Measurements from ENCODE around the gene ECSCR. TPM values are rescaled to one million over a fixed set of nuclear protein-coding genes. Genes with fewer than 3 reads are reported as not detected.
"Not testable (repeated sequence)": the region's sequence is repeated elsewhere in the genome, so short reads cannot be mapped to it uniquely, and the experiment has no call there.

ECSCR gene
- 0.10 TPM in 1 of 2 replicates, not detected in the other for total RNA-seq (2014; rRNA removed; shearing (Covaris generic))

GRCh38 chr5:139462586-139463276, at the start of gene ECSCR:
Gene ECSCR (minus strand): TSS chr5:139462743. CDS start chr5:139462670, 73 bp downstream.
- DNase-seq (ENCODE audit: low spot score): no peak

- not testable (repeated sequence) for DNase-seq (ENCODE audit: low spot score)
Measured at GRCh38 chr5:139504722-139505121, 42.2 kb upstream of the ECSCR start.

GRCh38 chr5:139503879-139504278, 41.3 kb upstream of the ECSCR start:
- DNase-seq (ENCODE audit: low spot score): not testable (repeated sequence)

- DNase-seq (ENCODE audit: low spot score): not testable (repeated sequence)
Measured at GRCh38 chr5:139503036-139503817, 40.7 kb upstream of the ECSCR start.

- DNase-seq (ENCODE audit: low spot score): no peak
Measured at GRCh38 chr5:139501381-139501780, 38.8 kb upstream of the ECSCR start.

- no peak for DNase-seq (ENCODE audit: low spot score)
Measured at GRCh38 chr5:139495638-139496435, 33.3 kb upstream of the ECSCR start.

GRCh38 chr5:139494832-139495231, 32.3 kb upstream of the ECSCR start:
- no peak for DNase-seq (ENCODE audit: low spot score)

GRCh38 chr5:139494256-139494655, 31.7 kb upstream of the ECSCR start:
- DNase-seq (ENCODE audit: low spot score): no peak

- peak; percentile 75 for DNase-seq (ENCODE audit: low spot score)
Measured at GRCh38 chr5:139492700-139493192, 30.2 kb upstream of the ECSCR start.

- DNase-seq (ENCODE audit: low spot score): no peak
Measured at GRCh38 chr5:139488260-139488659, 25.7 kb upstream of the ECSCR start.

- DNase-seq (ENCODE audit: low spot score): no peak
Measured at GRCh38 chr5:139486201-139486600, 23.7 kb upstream of the ECSCR start.

- DNase-seq (ENCODE audit: low spot score): not testable (repeated sequence)
Measured at GRCh38 chr5:139482890-139483208, 20.3 kb upstream of the ECSCR start.

- peak; percentile 98 for DNase-seq (ENCODE audit: low spot score)
Measured at GRCh38 chr5:139482050-139482889, 19.7 kb upstream of the ECSCR start, which contains the start of gene STING1. Gene STING1 (minus strand): TSS chr5:139482758. CDS start chr5:139481704, 1,054 bp downstream.

GRCh38 chr5:139481580-139482049, 19.1 kb upstream of the ECSCR start:
- peak; percentile 45 for DNase-seq (ENCODE audit: low spot score)

GRCh38 chr5:139481122-139481533, 18.6 kb upstream of the ECSCR start:
- DNase-seq (ENCODE audit: low spot score): peak; percentile 9

GRCh38 chr5:139479729-139480128, 17.2 kb upstream of the ECSCR start:
- not testable (repeated sequence) for DNase-seq (ENCODE audit: low spot score)

GRCh38 chr5:139478657-139479423, 16.3 kb upstream of the ECSCR start:
- not testable (repeated sequence) for DNase-seq (ENCODE audit: low spot score)

- DNase-seq (ENCODE audit: low spot score): no peak
Measured at GRCh38 chr5:139475865-139476617, 13.5 kb upstream of the ECSCR start.
